IMR-90 (cell line): Measurements from ENCODE around the gene MAST3. TPM values are rescaled to one million over a fixed set of nuclear protein-coding genes. Genes with fewer than 3 reads are reported as not detected.
"Not testable (repeated sequence)": the region's sequence is repeated elsewhere in the genome, so short reads cannot be mapped to it uniquely, and the experiment has no call there.

Experiments used
- ATAC-seq: fragments of 200-7000 bp; cut with Tn5 transposase; 2 replicates; pipeline ENCODE4 v1.9.1; 2020; ENCODE audit warnings: low read depth, mild to moderate bottlenecking, moderate library complexity
- BruUV-seq: library from RNA; stranded (reverse); fragments of 400-500 nt; replicated peaks from 2 replicates; lab custom pipeline; 2021; lab: Mats Ljungman, UMichigan
- CTCF ChIA-PET: fragments of 300-600 bp; formaldehyde crosslinking; extraction: SDS; loops from one replicate; lab custom pipeline; 2021; ENCODE audit warnings: antibody characterized with exemption; lab: Yijun Ruan, JAX
- POLR2A ChIA-PET: fragments of 300-600 bp; sonication (Branson Sonifier 250); formaldehyde crosslinking; loops from one replicate; lab custom pipeline; 2022; ENCODE audit warnings: antibody characterized with exemption; ENCODE audit not compliant: unreplicated experiment; lab: Charles Lee
- DNase-seq: peaks from one replicate; pipeline ENCODE4 v3.0.0; 2013
- H2AFZ ChIP-seq: replicated peaks from 2 replicates; pipeline ENCODE3; 2013; ENCODE audit warnings: low read length, mild to moderate bottlenecking; ENCODE audit not compliant: poor library complexity
- H2AK5ac ChIP-seq: 2 replicates; pipeline ENCODE4 v1.6.1; 2013; ENCODE audit warnings: low read depth, low read length, inconsistent platforms
- H2AK9ac ChIP-seq: replicated peaks from 2 replicates; pipeline ENCODE3; 2013; ENCODE audit warnings: mild to moderate bottlenecking, low read depth, low read length, moderate library complexity; ENCODE audit not compliant: poor library complexity
- H2BK120ac ChIP-seq: 2 replicates; pipeline ENCODE4 v1.6.1; 2013; ENCODE audit warnings: low read depth, low read length, inconsistent platforms
- H2BK15ac ChIP-seq: 3 replicates; pipeline ENCODE4 v1.6.1; 2013; ENCODE audit warnings: low read depth, low read length, inconsistent platforms
- H2BK20ac ChIP-seq: 2 replicates; pipeline ENCODE4 v1.6.1; 2013; ENCODE audit warnings: low read depth, mild to moderate bottlenecking, inconsistent platforms, low read length, moderate library complexity
- H2BK5ac ChIP-seq: 2 replicates; pipeline ENCODE4 v1.6.1; 2013; ENCODE audit warnings: mild to moderate bottlenecking, low read depth, low read length, inconsistent platforms; ENCODE audit not compliant: poor library complexity, severe bottlenecking
- H3K14ac ChIP-seq: replicated peaks from 2 replicates; pipeline ENCODE4 v1.6.1; 2013; ENCODE audit warnings: low read depth, low read length, inconsistent platforms
- H3K18ac ChIP-seq: 2 replicates; pipeline ENCODE4 v1.6.1; 2013; ENCODE audit warnings: low read depth, low read length, control low read depth
- H3K23ac ChIP-seq: 2 replicates; pipeline ENCODE4 v1.6.1; 2013; ENCODE audit warnings: low read depth, low read length, inconsistent platforms
- H3K27ac ChIP-seq: 2 replicates; pipeline ENCODE4 v1.5.1; 2013; ENCODE audit warnings: mild to moderate bottlenecking, control low read depth, low read length; ENCODE audit not compliant: insufficient read depth
- H3K27me3 ChIP-seq: 2 replicates; pipeline ENCODE4 v1.6.1; 2013; ENCODE audit warnings: low read length; ENCODE audit not compliant: control insufficient read depth, insufficient read depth
- H3K36me3 ChIP-seq: 2 replicates; pipeline ENCODE4 v1.6.1; 2013; ENCODE audit warnings: low read length, mixed read lengths; ENCODE audit not compliant: control insufficient read depth, insufficient read depth
- H3K4ac ChIP-seq: 2 replicates; pipeline ENCODE4 v1.6.1; 2013; ENCODE audit warnings: low read depth, low read length, inconsistent platforms
- H3K4me1 ChIP-seq: 2 replicates; pipeline ENCODE4 v1.6.1; 2013; ENCODE audit warnings: low read length, mixed read lengths; ENCODE audit not compliant: control insufficient read depth, insufficient read depth
- H3K4me2 ChIP-seq: 2 replicates; pipeline ENCODE4 v1.6.1; 2013; ENCODE audit warnings: low read depth, mild to moderate bottlenecking, control low read depth, low read length, moderate library complexity
- H3K4me3 ChIP-seq: 2 replicates; pipeline ENCODE4 v1.5.1; 2013; ENCODE audit warnings: low read depth, mild to moderate bottlenecking, control low read depth, low read length, moderate library complexity; ENCODE audit not compliant: insufficient read depth
- H3K56ac ChIP-seq: 2 replicates; pipeline ENCODE4 v1.6.1; 2013; ENCODE audit warnings: low read length, inconsistent platforms; ENCODE audit not compliant: insufficient read depth; ENCODE audit errors: extremely low read depth
- H3K79me1 ChIP-seq, 2 experiments: 2 replicates each; pipeline ENCODE4 v1.6.1; 2013; ENCODE audit warnings: low read length in 2 of 2, inconsistent platforms in 1 of 2, low read depth in 1 of 2
- H3K9ac ChIP-seq: 2 replicates; pipeline ENCODE4 v1.6.1; 2013; ENCODE audit warnings: low read depth, low read length, control low read depth
- H3K9me1 ChIP-seq: 2 replicates; pipeline ENCODE4 v1.6.1; 2013; ENCODE audit warnings: low read length, inconsistent platforms; ENCODE audit not compliant: insufficient read depth
- H3K9me3 ChIP-seq: 2 replicates; pipeline ENCODE4 v1.6.1; 2013; ENCODE audit warnings: low read length; ENCODE audit not compliant: control insufficient read depth, insufficient read depth
- H4K20me1 ChIP-seq: 2 replicates; pipeline ENCODE4 v1.6.1; 2013; ENCODE audit warnings: low read length, inconsistent platforms; ENCODE audit not compliant: insufficient read depth
- H4K5ac ChIP-seq: 2 replicates; pipeline ENCODE4 v1.6.1; 2013; ENCODE audit warnings: mild to moderate bottlenecking, low read depth, low read length, control low read depth
- H4K8ac ChIP-seq, 2 experiments: 2 replicates each; pipeline ENCODE4 v1.6.1; 2013; ENCODE audit warnings: low read depth in 2 of 2, low read length in 2 of 2, control low read depth in 1 of 2, inconsistent platforms in 1 of 2
- H4K91ac ChIP-seq: 2 replicates; pipeline ENCODE4 v1.6.1; 2013; ENCODE audit warnings: low read depth, low read length, inconsistent platforms; ENCODE audit not compliant: insufficient read depth
- MXI1 ChIP-seq: IDR thresholded peaks from 2 replicates; pipeline ENCODE4 v1.6.1; 2012; ENCODE audit warnings: low read depth, mild to moderate bottlenecking, low read length, moderate library complexity, borderline replicate concordance
- NFE2L2 ChIP-seq: fragments of 150-350 bp; IDR thresholded peaks from 2 replicates; pipeline ENCODE4 v1.6.1; 2016; ENCODE audit warnings: low read depth, mild to moderate bottlenecking, low read length
- WGBS, 2 experiments: methylation state at CpG; one replicate each; pipeline versions ENCODE4 v1.1.5 to v1.1.7; 2013; ENCODE audit warnings: missing lambda C conversion rate in 2 of 2; ENCODE audit not compliant: insufficient read length in 1 of 2; ENCODE audit errors: extremely low coverage in 2 of 2; 5-methylcytosine and 5-hydroxymethylcytosine counted together
- dilution Hi-C: fragments of 300-500 bp; cut with HindIII; formaldehyde crosslinking; loops from one replicate; pipeline ENCODE4 v1.14.3; 2018; ENCODE audit warnings: low sequenced_read_pairs; ENCODE audit not compliant: unreplicated experiment
- in situ Hi-C: fragments of 300-500 bp; cut with MboI; formaldehyde crosslinking; loops from 3 replicates; pipeline ENCODE4 v1.14.3; 2019; ENCODE audit warnings: low sequenced_read_pairs, inconsistent platforms, mixed read lengths
- intact Hi-C: fragments of 100-400 bp; cut with micrococcal nuclease; formaldehyde crosslinking; loops from 2 replicates; pipeline ENCODE4 v1.10.0; 2022
- polyA plus RNA-seq, 3 experiments: library from polyadenylated mRNA; depleted of rRNA; stranded (reverse); fragments of >200 nt; gene quantifications; 2 replicates each; pipeline ENCODE4 v1.2.3, GENCODE V29; 2012; ENCODE audit warnings: low replicate concordance in 1 of 3
- total RNA-seq: library from RNA; depleted of rRNA; stranded (reverse); fragments of >200 nt; gene quantifications from 2 replicates; pipeline ENCODE4 v1.2.3, GENCODE V29; 2012

Gene MAST3
- total and polyA plus RNA-seq, 2 of the 4 experiments (the other 2 are of a cell fraction) = 1.3 to 4.3 TPM

DNA sequence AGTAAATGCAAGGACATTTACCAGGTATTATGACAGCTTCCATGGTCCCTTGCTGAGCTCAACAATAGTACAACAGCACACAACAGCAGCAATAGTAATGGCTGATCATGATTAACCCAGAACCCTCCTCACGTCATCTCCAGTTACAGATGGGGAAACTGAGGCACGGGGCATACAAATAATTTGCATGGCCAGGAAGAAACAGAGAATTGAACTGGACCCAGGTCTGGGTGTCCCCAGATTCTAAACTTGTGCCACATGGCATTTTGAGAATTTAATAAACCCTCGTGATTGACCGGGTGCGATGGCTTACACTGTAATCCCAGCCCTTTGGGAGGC, 7.2 kb downstream of the MAST3 start:
- 0 out of 2 replicates have a peak overlapping the region, but pooled peaks have one; percentile 36 for H3K9ac ChIP-seq
- in situ Hi-C loops = no loop called here
- no peak for ATAC-seq

DNA sequence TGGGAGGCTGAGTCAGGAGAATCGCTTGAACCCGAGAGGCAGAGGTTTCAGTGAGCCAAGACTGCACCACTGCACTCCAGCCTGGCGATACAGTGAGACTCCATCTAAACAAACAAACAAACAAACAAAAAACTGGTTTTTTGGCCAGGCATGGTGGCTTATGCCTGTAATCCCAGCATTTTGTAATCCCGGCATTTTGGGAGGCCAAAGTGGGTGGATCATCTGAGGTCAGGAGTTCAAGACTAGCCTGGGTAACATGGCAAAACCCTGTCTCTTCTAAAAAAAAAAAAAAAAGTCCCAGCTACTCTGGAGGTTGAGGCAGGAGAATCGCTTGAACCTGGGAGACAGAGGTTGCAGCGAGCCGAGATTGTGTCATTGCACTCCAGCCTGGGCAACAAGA, 7.7 kb downstream of the MAST3 start:
- H4K91ac ChIP-seq, ATAC-seq, H3K4me1 ChIP-seq, H3K56ac ChIP-seq, DNase-seq, H4K5ac ChIP-seq, H3K27ac ChIP-seq, H3K4me2 ChIP-seq, H3K14ac ChIP-seq, H3K9me1 ChIP-seq, H3K9ac ChIP-seq, BruUV-seq, intact Hi-C loops, H2AK5ac ChIP-seq, H3K9me3 ChIP-seq, H3K23ac ChIP-seq, H2BK20ac ChIP-seq, H4K8ac ChIP-seq, in situ Hi-C loops, H2BK15ac ChIP-seq, H3K36me3 ChIP-seq, dilution Hi-C loops, H3K18ac ChIP-seq, H2AK9ac ChIP-seq, H3K27me3 ChIP-seq, H2BK5ac ChIP-seq, H4K20me1 ChIP-seq, H3K79me1 ChIP-seq, POLR2A ChIA-PET, H2AFZ ChIP-seq, H3K4ac ChIP-seq, H3K4me3 ChIP-seq, H2BK120ac ChIP-seq: not testable (repeated sequence)
- CTCF ChIA-PET = interaction anchor here (1.3 kb wide), 1 partner anchor 8 kb away, joined by 4 read pairs; no protein-coding TSS in a partner anchor
- no CpG with 5 or more reads among the region's 7 CpGs for WGBS, 2 experiments

More for the DNA sequence above, 7.2 kb downstream of the MAST3 start:
- H3K9me1 ChIP-seq = 0 out of 2 replicates have a peak, but pooled peaks cover 3% of the 10 kb centered on the region
- intact Hi-C loops (no loop called here), dilution Hi-C loops (no loop called here)
- H4K20me1 ChIP-seq = no peaks in the 10 kb centered on the region
- no peak overlapping the region for H3K14ac ChIP-seq
- H3K4me3 ChIP-seq = peak overlapping the region; percentile 37
- no peak overlapping the region for H2BK5ac ChIP-seq
- no peak overlapping the region for H3K23ac ChIP-seq
- H3K27ac ChIP-seq = no peak overlapping the region; the same call in 1 of the 2 replicates
- H3K79me1 ChIP-seq = no peaks in the 10 kb centered on the region
- TF ChIP-seq MXI1 = no peak
- TF ChIP-seq NFE2L2 = no peak
- no peak overlapping the region for H2BK20ac ChIP-seq
- H3K18ac ChIP-seq = no peak overlapping the region
- no peak for DNase-seq
- peak overlapping the region; percentile 86 for H3K4me2 ChIP-seq
- 60% methylated on average over 2 of the region's 5 CpGs; no CpG with 5 or more reads in 1 of the 2 experiments for WGBS, 2 experiments
- no peak overlapping the region for H3K56ac ChIP-seq
- BruUV-seq = no TSS peak
- H4K5ac ChIP-seq = peak overlapping the region; percentile 31
- peak overlapping the region; percentile 86 to 94; a peak in 2 of 4 replicates for H4K8ac ChIP-seq
- H2AFZ ChIP-seq = peak overlapping the region; percentile 92
- no peak overlapping the region for H2BK15ac ChIP-seq
- no peak overlapping the region; the same call in 1 of the 2 replicates for H2AK5ac ChIP-seq
- POLR2A ChIA-PET = no interaction called here
- no peaks in the 10 kb centered on the region for H3K36me3 ChIP-seq
- H2BK120ac ChIP-seq = no peak overlapping the region
- 0 out of 2 replicates have a peak overlapping the region, but pooled peaks have one; percentile 24 for H4K91ac ChIP-seq
- H3K27me3 ChIP-seq = peaks cover under 1% of the 10 kb centered on the region; the same call in 1 of the 2 replicates
- H3K4ac ChIP-seq = peak overlapping the region; percentile 61; the same call in 1 of the 2 replicates
- no peak overlapping the region for H2AK9ac ChIP-seq
- CTCF ChIA-PET = interaction anchor here (0.6 to 1.3 kb wide), 2 partner anchors 9 to 175 kb away, joined by 3 to 4 read pairs; no protein-coding TSS in a partner anchor
- peaks cover 6% of the 10 kb centered on the region for H3K4me1 ChIP-seq
- no peaks in the 10 kb centered on the region for H3K9me3 ChIP-seq
